Spinal cord (tissue), 10 donors: ENCODE data around the gene STARD7. TPM values are rescaled to one million over a fixed set of nuclear protein-coding genes. Genes with fewer than 3 reads are reported as not detected.

ENCODE experiments used
- DNase-seq, 6 donors: peaks; one replicate each; pipeline versions ENCODE4 v3.0.0 to v3.0.0-alpha.2; 2013 to 2015; ENCODE audit warnings: low spot score in 6 of 6, low read depth in 4 of 6
- H3K27ac ChIP-seq: one replicate; pipeline ENCODE4 v1.5.1; 2013; ENCODE audit warnings: low read depth, low read length, control low read depth
- H3K27me3 ChIP-seq: one replicate; pipeline ENCODE4 v1.6.1; 2013; ENCODE audit warnings: low read length; ENCODE audit not compliant: control insufficient read depth, insufficient read depth
- H3K36me3 ChIP-seq: one replicate; pipeline ENCODE4 v1.6.1; 2013; ENCODE audit warnings: low read length; ENCODE audit not compliant: control insufficient read depth, insufficient read depth
- H3K4me1 ChIP-seq: one replicate; pipeline ENCODE4 v1.6.1; 2013; ENCODE audit warnings: low read length; ENCODE audit not compliant: control insufficient read depth, insufficient read depth
- H3K4me3 ChIP-seq: one replicate; pipeline ENCODE4 v1.5.1; 2013; ENCODE audit warnings: low read depth, low read length, control low read depth
- H3K9me3 ChIP-seq: one replicate; pipeline ENCODE4 v1.6.1; 2013; ENCODE audit warnings: low read length; ENCODE audit not compliant: control insufficient read depth, insufficient read depth
- WGBS: methylation state at CpG from one replicate; pipeline ENCODE4 v1.1.5; 2013; ENCODE audit warnings: missing lambda C conversion rate; ENCODE audit not compliant: insufficient coverage; 5-methylcytosine and 5-hydroxymethylcytosine counted together
- polyA plus RNA-seq, 2 donors: library from polyadenylated mRNA; unstranded; fragments of 120-200 nt; gene quantifications; one replicate each; pipeline ENCODE4 v1.2.1, GENCODE V29; 2013; ENCODE audit not compliant: insufficient read length in 2 of 2
- total RNA-seq, 2 donors: library from RNA; depleted of rRNA in 1 of 2; stranded (reverse); fragments of 120-200 nt in 1 of 2; fragments of >200 nt in 1 of 2; gene quantifications; one replicate each; pipeline versions ENCODE4 v1.2.3 to v1.2.4, GENCODE V29; 2013 to 2014
- donor health status: healthy.

The STARD7 gene
- total and polyA plus RNA-seq, 4 donors, result 133 to 162 (median 147) TPM

DNA sequence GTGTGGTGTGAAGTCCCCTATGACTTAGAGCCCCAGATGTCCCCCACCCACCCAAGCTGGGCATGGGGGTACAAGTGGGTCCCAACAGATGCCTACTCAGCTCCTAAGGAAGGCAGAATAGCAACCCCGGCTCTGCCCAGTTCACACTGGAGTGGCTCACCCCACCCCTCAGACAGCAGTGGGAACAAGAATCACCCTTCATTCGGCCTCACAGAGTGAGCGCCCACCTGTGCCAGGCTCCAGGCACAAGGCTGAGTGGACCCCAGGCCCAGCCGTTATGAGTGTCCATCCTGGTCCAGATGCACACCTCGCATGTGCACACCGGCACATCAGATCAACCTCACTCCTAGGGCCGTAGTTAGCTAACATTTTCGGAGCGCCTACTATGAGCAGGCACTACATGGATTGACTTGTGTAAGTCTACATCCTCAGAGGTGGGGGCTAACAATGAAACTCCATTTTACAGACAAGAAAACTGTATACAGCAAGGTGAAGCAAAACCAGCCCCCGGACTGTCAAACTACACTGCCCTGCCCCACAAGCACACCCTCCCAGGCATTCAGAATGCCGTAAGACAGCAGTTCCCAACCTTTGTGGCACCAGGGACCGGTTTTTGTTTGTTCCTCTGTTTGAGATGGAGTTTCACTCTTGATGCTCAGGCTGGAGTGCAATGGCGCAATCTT lies 67.5 kb downstream of the STARD7 start:
- Histone ChIP-seq H3K4me1 (peaks cover 22% of the 10 kb centered on the region), H3K9me3 (no peaks in the 10 kb centered on the region), H3K27ac (no peak overlapping the region), H3K27me3 (peaks cover 14% of the 10 kb centered on the region), H3K4me3 (no peak overlapping the region), H3K36me3 (peaks cover 10% of the 10 kb centered on the region)
- 98% methylated on average over 9 of the region's 13 CpGs for WGBS
- no peak for DNase-seq

DNA sequence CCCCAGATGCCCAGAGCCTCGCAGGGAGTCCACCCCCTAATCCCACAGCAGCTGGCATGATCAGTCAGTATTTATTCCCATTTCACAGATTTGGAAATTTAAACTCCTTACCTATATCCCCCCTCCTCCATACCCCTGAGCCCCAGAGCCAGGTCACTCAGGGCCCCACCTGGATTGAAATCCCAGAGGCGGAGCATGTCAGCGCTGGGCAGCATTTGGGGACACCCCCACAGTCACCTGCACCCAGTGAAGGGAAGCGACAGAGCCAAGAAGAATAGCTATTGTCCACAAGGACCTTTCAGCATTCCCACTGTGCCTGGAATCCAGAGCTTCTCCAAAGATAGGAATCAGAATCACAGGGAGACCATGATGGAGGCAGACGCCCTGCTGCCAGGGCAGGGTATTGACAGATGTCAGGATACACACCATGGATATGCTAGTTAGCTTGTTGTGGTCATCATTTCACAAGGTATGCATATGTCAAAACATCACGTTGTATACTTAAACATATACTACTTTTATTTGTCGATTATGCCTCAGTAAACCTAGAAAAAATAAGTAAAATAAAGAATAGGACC lies 69.4 kb downstream of the STARD7 start:
- H3K27me3 ChIP-seq, result peaks cover 4% of the 10 kb centered on the region
- no peaks in the 10 kb centered on the region for H3K9me3 ChIP-seq
- H3K36me3 ChIP-seq, result peaks cover 10% of the 10 kb centered on the region
- peaks cover 8% of the 10 kb centered on the region for H3K4me1 ChIP-seq
- no peak for DNase-seq
- H3K27ac ChIP-seq, result no peak overlapping the region
- WGBS, result 81% methylated on average over 4 of the region's 7 CpGs
- no peak overlapping the region for H3K4me3 ChIP-seq

DNA sequence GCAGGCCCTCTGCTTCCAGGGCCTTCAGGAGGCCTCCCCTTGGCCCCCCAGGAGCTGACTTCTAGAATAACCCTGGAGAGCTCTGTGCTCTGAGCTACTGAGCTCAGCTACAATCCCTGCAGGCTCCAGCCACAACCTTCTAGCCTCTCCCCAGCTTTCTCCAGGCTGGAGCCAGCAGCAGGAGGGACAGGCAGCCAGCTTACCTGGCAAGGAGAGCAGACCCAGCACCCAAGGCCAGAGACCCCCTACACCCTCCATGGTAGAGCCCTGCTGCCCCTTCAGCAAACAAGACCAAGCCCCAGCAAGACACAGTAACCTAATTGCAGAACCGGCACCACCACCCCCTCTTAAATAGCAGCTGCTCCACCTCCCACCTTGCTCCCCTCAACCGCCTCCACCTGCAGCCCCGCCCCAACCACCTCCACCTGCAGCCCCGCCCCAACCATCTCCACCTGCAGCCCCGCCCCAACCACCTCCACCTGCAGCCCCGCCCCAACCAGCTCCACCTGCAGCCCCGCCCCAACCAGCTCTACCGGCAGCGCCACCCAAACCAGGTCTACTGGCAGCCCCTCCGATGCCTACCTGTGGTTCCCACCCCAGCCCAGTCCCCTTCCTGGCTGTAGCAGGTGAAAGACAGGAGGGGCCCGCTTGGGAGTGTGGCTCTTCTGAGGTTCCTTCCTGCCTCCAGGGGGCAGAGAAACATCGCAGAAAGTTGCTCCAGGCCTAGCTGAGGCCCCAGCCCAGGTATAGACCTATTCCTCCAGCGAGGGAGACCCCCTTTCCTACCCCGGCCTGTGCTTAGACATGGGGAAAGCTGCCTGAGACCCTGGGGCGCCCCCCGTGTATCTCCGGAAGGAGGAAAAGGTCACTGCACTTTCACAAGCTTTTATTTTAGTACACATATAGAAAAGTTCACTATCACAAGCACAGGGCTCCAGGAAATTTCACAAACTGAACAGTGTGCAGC lies 70.2 kb downstream of the STARD7 start, which contains the start of gene ASTL:
ASTL (minus strand) TSS at position 324 of the 967 bp plus-strand sequence; CDS start at position 258, 66 bp downstream.
- H3K27me3 ChIP-seq, result no peaks in the 10 kb centered on the region
- peaks cover 6% of the 10 kb centered on the region for H3K36me3 ChIP-seq
- H3K27ac ChIP-seq, result no peak within 1 kb of the TSS
- H3K4me3 ChIP-seq, result no peak within 1 kb of the TSS
- H3K4me1 ChIP-seq, result no peaks in the 10 kb centered on the region
- peak in 2 of 6 donors; percentile 23 to 43 for DNase-seq
- 23% methylated on average over 11 of the region's 17 CpGs for WGBS
- H3K9me3 ChIP-seq, result no peaks in the 10 kb centered on the region

DNA sequence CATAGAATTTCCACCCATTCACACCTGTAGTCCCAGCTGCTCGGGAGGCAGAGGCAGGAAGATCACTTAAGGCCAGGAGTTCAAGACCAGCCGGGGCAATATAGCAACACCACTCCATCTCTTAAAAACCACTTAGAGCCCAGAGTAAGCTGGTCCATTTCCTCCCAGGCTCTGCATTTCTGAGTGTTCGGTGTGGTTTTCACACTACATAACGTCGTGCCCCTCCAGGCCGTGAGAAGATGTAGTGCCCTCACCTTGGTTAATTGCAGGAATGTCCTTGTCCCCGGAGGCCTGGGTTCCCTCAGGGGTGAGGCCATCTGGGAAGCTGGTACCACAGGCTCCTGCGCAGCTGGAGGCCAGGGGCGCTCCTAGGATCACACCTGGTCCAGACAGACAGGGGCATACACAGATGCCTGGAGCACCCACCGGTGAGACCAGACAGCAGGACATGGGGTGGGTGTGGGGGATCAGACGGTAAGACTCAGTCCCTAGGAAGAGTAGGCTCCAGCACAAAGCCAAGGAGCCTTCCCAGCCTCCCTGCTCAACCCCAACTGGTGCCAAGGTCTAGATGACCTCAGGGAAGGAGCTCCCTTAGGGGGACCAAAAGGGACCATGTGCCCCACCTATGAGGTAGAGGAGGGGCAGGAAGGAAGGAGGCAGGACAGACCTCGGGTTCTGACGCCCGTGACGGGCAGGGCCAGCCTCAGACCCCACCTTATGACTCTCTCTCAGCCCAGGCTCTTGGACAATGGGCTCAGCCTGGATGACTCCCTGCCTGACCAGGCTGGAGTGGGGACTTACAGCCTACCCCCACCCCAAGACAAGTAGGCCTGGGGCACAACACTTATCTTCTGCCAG lies 71.1 kb downstream of the STARD7 start:
- DNase-seq, result no peak
- 81% methylated on average over 13 of the region's 15 CpGs for WGBS
- Histone ChIP-seq H3K36me3 (peaks cover 4% of the 10 kb centered on the region), H3K4me3 (no peak overlapping the region), H3K27me3 (no peaks in the 10 kb centered on the region), H3K4me1 (no peaks in the 10 kb centered on the region), H3K27ac (no peak overlapping the region), H3K9me3 (no peaks in the 10 kb centered on the region)

DNA sequence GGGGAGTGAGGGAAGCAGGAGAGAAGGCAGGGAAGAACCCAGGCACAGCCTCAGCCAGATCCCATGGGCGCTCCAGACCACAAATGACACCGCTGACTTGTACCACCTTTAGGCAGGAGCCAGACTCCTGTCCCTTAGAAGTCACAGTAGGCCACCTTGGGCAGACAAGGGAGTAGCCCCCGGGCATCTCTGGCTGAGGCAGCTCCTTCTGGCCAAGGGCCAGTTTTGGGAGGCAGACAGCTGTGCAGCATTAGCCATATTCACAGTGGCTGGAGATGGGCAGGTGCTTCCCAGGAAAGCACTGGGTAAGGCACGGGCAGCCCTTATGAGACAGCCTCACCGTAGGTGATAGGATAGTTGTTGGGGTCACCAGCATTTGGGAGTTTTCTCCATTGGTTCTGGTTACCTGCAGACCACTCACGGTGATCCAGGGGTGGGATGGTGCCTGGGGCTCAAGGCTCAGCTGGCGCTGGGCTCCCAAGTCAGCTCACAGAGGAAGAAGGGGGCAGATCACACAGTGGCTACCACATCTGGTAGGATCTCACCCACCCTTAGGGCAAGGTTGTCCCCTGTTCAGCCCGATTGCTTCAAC lies 72.4 kb downstream of the STARD7 start:
- 89% methylated on average over 7 of the region's 8 CpGs for WGBS
- no peaks in the 10 kb centered on the region for H3K27me3 ChIP-seq
- H3K36me3 ChIP-seq, result peaks cover 2% of the 10 kb centered on the region
- no peaks in the 10 kb centered on the region for H3K4me1 ChIP-seq
- no peak for DNase-seq
- no peak overlapping the region for H3K4me3 ChIP-seq
- H3K9me3 ChIP-seq, result no peaks in the 10 kb centered on the region
- no peak overlapping the region for H3K27ac ChIP-seq

DNA sequence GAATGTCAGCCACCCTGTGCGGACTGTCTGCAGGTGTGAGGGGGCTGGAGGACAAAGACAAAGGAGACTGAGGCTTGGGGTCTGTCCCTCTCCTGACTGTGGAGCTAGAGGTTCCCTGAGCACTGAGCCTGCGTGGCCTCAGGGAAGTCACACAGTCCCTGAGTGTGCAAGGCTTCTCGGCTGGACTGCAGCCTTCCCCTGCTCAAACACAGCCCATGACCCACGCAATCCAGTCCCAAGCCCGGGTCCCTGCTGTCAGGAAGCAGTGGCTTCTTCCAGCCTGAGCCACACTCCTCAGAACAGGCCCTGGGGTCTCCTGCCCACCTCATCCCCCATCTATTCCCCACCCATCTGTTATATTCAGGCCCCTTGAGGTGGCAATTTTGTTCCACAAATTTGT lies 73.0 kb downstream of the STARD7 start:
- DNase-seq, result no peak
- H3K27me3 ChIP-seq, result no peaks in the 10 kb centered on the region
- WGBS, result 72% methylated on average over 5 of the region's 5 CpGs
- no peaks in the 10 kb centered on the region for H3K9me3 ChIP-seq
- no peak overlapping the region for H3K27ac ChIP-seq
- H3K4me3 ChIP-seq, result no peak overlapping the region
- H3K4me1 ChIP-seq, result no peaks in the 10 kb centered on the region
- peaks cover 2% of the 10 kb centered on the region for H3K36me3 ChIP-seq

DNA sequence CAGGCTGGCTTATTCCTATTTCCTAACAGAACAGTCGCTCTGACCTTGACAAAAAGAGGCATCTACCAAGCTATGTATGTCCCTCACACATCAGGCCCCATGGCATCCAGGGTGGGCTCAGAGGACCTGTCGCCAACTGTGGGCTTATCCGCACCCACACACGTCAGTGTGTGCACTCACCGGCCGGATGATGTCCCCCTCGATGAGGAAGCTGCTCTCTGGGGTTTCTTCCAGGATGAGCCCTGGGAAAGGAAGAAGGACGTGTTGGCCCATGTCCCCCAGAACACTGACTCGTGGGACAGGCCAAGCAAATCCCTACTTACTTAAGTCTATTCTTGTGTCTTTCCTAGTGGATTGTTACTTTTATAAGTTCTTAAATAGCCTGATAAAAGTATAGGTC lies 73.5 kb downstream of the STARD7 start:
- WGBS, result 71% methylated on average over 7 of the region's 9 CpGs

More for the DNA sequence above, 73.5 kb downstream of the STARD7 start:
- Histone ChIP-seq H3K4me1 (no peaks in the 10 kb centered on the region), H3K9me3 (no peaks in the 10 kb centered on the region), H3K4me3 (no peak overlapping the region), H3K27me3 (no peaks in the 10 kb centered on the region), H3K36me3 (peaks cover 2% of the 10 kb centered on the region), H3K27ac (no peak overlapping the region)
- no peak for DNase-seq
